Skeletal muscle cell (primary cell): ENCODE measurements around the gene PINK1.

ENCODE experiments used
- DNase-seq: peaks from one replicate; pipeline ENCODE4 v3.0.0-alpha.2; 2010; ENCODE audit warnings: low read depth
- H3K4me3 ChIP-seq: 2 replicates; pipeline ENCODE4 v1.5.1; 2011; ENCODE audit warnings: low read depth, mild to moderate bottlenecking, control low read depth, low read length, moderate library complexity

PINK1 gene

DNA sequence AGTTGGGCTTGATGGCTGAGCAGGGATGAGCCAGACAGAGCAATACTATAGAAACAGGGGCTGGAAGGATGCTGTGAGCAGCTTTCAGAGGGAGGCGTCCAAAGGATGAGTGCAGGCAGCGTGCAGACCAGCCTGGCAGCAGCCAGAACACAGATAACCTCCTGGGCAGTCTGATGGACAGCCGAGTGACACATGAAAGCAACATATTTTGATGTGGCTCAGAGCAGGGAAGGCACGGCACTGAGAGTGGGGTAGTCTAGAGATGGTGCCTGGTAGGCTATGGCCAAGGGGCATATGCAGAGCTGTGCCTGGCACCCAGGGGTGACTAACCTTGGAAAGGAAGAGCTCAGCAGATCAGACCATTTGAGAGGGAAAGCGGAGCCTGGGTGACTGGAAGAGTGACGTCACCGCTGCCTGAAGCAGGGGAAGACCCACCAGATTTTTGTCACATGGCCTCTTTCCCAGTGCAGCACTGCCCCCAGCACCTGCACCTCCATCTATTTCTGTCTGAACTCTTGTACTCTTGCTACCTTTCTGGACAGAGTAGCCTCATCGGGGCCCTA lies 3.6 kb downstream of the PINK1 start:
- DNase-seq = no peak

DNA sequence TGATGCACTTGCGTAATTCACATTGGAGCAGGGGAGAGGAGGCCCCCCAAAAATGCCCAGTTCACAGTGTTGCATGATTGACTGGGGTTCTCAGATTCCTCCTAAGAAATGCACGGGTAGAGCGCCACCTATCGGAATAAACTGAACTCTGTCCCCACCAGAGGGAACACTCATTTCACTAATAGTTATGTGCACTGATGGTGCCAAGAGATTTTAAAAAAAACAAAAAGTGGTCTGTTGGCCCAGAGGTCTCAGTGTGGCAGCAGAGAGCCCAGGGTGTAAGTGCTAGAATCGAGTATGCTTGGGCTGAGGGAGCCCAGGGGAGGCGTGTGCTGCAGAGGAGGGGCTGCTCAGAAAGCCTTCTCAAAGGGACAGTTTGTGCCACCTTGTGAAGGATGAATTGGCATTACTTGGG lies 6.9 kb downstream of the PINK1 start:
- peak; percentile 9 for DNase-seq
- H3K4me3 ChIP-seq = no peak overlapping the region

More for the DNA sequence above, 3.6 kb downstream of the PINK1 start:
- no peak overlapping the region for H3K4me3 ChIP-seq

DNA sequence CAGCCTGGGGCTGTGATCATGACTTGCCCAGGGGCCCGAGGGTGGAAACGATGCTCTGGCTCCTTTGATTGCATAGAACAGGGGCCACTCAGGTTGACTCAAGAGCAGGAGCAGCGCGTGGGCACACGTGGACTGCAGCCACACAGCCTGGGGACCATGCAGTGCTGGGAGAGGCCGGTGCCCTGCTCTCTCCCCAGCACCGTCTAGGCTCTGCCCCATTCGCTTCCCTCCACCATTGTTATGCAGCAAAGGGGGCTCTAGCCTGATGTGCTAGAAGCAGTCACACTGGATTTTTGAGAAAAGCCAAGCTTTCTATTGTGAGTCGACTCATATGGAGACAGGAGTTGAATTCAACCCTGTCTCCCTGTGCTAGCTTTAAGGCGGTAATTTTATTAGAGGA lies 8.7 kb downstream of the PINK1 start:
- H3K4me3 ChIP-seq = no peak overlapping the region
- no peak for DNase-seq

DNA sequence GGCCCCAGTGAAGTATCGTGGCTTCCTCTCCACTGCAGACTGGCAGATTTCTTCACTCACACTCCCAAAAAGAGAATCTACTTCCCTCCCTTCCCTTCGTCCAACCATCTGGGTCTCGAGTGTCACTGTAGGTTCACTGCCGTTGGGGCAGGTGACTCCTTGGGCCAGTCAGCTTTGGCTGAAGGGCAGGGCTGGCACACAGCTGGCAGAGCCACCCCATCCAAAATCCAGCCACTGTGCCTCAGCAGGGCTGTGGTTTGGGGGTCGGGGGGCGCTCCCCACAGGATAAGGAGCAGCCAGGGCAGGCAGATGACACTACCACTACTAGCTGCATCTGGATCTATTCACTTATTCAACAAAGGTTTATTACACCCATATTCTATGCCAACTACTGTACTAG lies 9.8 kb downstream of the PINK1 start:
- no peak overlapping the region for H3K4me3 ChIP-seq
- no peak for DNase-seq

GRCh38 chr1:20644416-20644815 lies 11.2 kb downstream of the PINK1 start:
- DNase-seq = no peak
- no peak overlapping the region for H3K4me3 ChIP-seq

DNA sequence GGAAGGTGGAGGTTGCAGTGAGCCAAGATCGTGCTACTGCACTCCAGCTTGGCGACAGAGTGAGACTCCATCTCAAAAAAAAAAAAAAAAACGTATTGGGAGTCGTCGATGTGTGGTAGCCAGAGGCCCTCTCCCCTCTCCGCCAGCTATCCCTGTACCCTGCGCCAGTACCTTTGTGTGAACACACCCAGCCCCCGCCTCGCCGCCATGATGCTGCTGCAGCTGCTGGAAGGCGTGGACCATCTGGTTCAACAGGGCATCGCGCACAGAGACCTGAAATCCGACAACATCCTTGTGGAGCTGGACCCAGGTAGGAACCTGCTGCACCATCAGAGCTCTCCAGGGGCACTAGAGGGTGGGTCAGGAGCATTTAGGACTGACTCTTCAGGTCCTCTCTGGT lies 12.2 kb downstream of the PINK1 start:
- no peak for DNase-seq
- H3K4me3 ChIP-seq = no peak overlapping the region

- H3K4me3 ChIP-seq = no peak overlapping the region
- no peak for DNase-seq
Measured at GRCh38 chr1:20648438-20648837, 15.2 kb downstream of the PINK1 start.

DNA sequence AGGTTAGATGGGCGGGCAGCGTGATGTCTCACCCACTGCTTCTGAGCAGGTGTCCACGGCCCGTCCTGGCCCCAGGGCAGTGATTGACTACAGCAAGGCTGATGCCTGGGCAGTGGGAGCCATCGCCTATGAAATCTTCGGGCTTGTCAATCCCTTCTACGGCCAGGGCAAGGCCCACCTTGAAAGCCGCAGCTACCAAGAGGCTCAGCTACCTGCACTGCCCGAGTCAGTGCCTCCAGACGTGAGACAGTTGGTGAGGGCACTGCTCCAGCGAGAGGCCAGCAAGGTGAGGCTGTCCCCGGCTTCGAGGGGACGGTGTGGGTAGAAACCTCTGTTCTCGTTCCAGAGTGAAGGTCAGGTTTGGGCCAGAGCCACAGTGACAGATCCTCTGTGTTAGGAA lies 15.7 kb downstream of the PINK1 start:
- DNase-seq = no peak
- H3K4me3 ChIP-seq = no peak overlapping the region

DNA sequence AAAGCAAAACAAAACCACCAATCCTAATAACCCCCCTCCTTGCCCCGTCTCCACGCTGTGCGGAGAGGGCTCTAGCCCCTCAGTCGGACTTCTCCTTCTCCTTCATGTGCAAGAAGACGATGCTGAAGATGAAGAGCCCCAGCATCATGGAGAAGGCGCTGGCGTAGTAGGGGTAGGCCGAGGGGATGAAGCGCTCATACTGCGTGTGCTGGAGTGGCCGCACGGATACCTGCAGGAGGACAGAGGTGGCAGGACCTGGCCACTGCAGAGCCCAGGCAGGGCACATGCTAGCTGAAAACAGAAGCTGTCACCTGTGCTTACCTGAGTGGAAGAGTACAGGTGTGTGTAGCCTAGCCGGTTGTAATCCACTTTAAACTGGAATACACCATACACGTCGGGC lies 19.0 kb downstream of the PINK1 start:
- no peak for DNase-seq
- no peak overlapping the region for H3K4me3 ChIP-seq

DNA sequence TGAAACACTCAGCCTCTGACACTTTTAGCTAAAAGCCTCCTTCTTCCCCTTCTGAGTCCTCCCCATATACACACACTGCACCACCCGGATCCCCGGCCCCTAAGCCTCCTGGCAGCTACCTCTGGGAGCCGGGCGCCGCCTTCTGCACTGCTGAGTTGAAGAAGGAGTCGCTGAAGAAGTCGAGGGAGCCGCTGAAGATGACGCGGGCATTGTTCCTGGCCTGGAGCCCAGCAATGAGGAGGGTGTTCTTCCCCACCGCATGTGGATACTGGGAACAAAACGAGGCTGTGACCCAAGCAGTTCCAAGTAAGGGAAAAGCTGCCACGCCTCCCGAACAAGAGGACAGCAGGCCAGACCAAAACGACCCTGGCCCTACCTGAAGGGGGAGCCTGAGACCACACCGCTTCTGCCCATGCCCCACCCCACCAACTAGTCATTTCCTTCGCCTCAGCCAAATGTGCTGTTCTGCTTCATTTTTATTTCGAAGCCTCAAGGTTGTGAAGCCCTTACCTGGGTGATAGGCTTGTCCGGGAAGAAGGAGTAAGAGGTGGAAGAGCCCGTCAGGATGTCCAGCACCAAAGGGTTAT lies 20.9 kb downstream of the PINK1 start:
- DNase-seq = no peak
- no peak overlapping the region for H3K4me3 ChIP-seq

DNA sequence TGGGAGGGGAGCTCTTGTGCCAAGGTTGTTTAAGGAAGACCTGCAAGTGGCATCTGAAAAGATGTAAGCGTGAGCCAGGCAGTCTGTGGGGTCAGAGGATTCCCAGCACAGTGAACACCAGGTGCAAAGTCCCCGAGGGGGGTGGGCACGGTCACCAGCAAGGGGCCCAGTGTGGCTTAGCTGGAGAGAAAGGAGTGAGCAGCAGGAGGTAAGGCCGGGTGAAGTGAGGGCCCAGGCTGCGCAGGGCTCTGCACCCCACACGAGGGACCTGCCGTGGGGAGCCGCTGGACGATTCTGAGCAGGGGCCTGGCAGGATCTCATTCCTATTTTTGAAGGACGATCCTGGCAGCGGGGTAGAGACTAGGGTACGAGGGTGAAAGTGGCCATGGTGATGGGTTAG lies 23.8 kb downstream of the PINK1 start:
- no peak for DNase-seq
- H3K4me3 ChIP-seq = no peak overlapping the region

GRCh38 chr1:20658166-20658915 lies 25.1 kb downstream of the PINK1 start:
- DNase-seq = no peak
- no peak overlapping the region for H3K4me3 ChIP-seq

DNA sequence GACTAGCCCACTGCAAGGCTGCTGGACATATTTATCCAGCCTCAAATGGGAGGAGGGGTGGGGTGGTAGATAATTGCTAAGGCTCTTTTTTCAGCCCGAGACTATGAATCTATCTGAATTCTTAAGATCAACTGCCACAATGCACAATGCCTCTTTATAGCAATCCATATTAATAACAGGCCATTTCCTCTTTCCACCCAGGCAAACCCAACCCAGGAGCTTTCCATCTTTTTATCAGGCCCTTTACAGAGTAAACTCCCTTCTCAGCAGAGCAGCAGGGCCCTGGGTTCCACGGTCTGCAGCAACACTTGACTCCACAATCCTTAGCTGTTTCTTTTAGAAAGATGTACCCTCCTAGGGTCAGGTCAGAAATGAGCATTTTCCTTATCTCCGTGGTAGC lies 27.1 kb downstream of the PINK1 start:
- peak overlapping the region; percentile 96 for H3K4me3 ChIP-seq
- DNase-seq = no peak

GRCh38 chr1:20660847-20661206 lies 27.6 kb downstream of the PINK1 start:
- H3K4me3 ChIP-seq = peak overlapping the region; percentile 96
- DNase-seq = no peak

GRCh38 chr1:20661207-20662109 lies 28.2 kb downstream of the PINK1 start, which contains the start of gene DDOST:
DDOST (minus strand) TSS chr1:20661369; CDS start chr1:20661350, 19 bp downstream.
- DNase-seq = peak; percentile 92
- peak within 1 kb of the TSS; percentile 96 for H3K4me3 ChIP-seq

DNA sequence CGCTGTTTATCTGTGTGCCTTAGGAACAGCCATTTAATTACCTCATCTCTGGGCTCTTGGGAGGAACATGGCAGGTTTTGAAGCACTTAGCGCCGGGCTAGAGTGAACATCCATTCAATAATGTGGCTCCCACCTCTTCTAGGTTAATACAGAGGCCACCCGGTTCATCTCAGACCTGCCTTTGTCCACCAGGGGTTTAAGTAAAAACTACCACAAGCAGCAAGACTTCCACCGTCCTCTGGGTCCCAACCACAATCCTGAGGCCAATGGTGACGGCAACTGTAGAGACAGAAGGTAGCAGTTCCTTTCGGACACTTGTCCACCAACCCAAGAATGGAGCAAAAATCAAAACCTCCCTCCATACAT lies 28.8 kb downstream of the PINK1 start:
- H3K4me3 ChIP-seq = peak overlapping the region; percentile 96
- DNase-seq = no peak

- H3K4me3 ChIP-seq = no peak overlapping the region
- no peak for DNase-seq
Measured at GRCh38 chr1:20663365-20663764, 30.1 kb downstream of the PINK1 start.

- DNase-seq = no peak
- H3K4me3 ChIP-seq = no peak overlapping the region
Measured at GRCh38 chr1:20663969-20664715, 30.9 kb downstream of the PINK1 start.

- no peak for DNase-seq
- no peak overlapping the region for H3K4me3 ChIP-seq
Measured at GRCh38 chr1:20665726-20666125, 32.5 kb downstream of the PINK1 start.
